Stimulated activated CD8-positive, alpha-beta memory T cell treated with anti-CD3 and anti-CD28 coated beads, Interleukin-15, amount 100 ng/mL, for 48 hours (primary cell): ENCODE results near the gene SLC22A4.

Experiments used
- DNase-seq, 2 donors: peaks; one replicate each; pipeline ENCODE4 v3.0.0-alpha.2; 2020; ENCODE audit warnings: low read depth in 2 of 2

Gene SLC22A4

DNA sequence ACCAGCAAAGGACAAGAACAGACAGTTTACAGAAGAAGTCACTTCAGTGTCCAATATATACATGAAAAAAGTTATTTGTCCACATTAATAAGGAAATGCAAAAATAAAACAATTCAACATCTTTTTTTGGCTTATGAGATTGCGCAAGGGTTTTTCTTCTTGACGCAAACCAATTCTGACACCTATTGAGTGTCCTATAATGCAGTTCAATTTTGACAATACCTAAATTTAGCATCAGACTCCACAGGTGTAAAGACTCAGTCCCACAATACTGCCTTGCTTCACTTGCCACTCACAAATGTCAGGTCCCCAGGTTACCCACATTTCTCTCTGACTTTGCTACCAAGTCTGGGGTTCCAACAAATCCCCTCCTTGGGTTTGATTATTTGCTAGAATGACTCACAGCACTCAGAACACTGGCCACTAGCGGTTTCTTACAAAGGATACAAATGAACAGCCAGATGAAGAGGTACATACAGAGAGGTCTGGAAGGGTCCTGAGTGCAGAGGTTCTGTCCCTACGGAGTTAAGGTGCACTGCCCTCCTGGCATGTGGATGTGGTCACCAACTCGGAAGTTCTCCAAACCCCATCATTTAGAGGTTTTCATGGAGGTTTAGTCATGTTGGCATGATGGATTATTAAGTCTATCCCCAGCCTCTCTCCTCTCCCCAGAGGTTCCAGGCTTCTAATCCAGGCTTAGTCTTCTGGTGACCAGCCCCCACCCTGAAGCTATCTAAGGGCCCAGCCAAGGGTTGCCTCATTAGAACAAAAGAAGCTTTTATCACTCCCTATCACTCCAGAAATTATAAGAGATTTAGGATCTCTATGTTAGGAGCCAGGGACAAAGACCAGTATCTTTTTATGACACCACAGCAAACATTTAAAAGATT is 48.3 kb downstream of the SLC22A4 start:
- no peak for DNase-seq

DNA sequence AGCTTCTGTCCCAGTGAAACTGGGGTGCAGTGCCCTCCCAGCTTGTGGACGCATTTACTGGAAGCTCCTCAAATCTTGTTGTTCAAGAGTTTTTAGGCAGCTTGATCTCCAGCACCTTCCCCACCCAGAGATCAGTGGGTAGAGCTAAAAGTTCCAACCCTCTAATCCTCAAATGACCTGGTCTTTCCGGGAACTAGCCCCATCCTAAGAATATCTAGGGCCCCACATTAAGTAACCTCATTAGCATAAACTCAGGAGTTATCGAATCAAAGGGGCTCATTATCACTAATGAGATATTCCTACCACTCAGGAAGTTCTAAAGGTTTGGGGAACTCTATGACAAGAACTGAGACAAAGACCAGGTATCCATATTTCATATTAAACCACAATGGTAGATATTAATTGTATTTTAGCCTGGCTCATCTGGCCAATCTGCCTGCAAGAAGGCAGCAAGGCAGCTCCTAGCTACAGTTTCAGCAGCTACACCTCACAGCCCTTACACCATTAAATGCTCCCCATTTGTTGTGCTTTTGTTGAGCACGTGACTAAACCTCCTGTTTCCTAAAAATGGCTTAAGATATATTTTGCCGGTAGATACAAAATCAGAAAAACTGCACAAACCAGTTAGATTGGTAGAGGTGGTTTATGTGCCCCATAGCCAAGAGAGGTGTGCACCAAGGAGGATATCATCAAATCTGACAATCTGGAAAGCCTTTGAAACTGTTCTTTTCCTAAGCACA is 50.8 kb downstream of the SLC22A4 start:
- DNase-seq = no peak

GRCh38 chr5:132353486-132353995 is 59.3 kb downstream of the SLC22A4 start:
- no peak for DNase-seq

- DNase-seq = no peak
These were observed 60.4 kb downstream of the SLC22A4 start for GRCh38 chr5:132354381-132355139.

- no peak for DNase-seq
These were observed 61.1 kb downstream of the SLC22A4 start for GRCh38 chr5:132355140-132355765.

DNA sequence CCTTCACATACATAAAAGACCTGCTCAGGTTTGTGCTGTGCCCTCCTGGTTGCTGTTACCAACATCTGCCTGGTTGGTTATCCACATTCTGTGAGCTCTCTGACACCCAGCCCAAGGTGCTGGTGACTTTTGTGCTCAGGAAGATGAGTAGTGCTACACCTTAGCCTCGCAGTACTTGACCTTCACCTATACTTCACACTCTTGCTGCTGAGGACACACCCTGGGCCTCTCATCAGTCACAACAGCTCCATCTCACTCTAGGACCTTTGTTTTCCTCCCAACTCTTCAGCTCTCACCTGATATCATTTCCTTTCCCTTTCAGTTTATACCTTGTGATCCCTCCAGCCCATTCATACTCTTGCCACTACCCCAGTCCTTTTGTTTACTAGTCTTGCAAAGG is 64.6 kb downstream of the SLC22A4 start:
- DNase-seq = no peak

- DNase-seq = no peak
These were observed 67.9 kb downstream of the SLC22A4 start for GRCh38 chr5:132362086-132362485.

- DNase-seq = no peak
These were observed 69.4 kb downstream of the SLC22A4 start for GRCh38 chr5:132363431-132364112.

DNA sequence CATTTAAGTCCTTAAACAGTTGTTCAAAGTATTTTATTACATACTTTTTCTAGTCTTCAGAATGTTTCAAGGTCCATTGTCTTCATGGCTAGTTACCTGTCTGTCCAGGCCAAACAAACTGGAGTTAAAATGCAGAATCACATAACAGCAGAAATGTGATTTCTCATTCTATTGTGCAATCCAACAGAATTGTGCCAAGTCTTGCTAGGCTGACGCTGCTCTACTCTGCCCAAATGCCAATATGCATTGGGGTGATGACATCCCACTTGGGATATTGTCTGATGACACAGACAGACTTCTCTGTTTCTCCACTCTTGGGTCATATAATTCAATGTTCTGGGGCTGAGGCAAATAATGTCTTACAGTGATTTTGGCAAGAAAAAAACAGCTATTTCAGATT is 70.1 kb downstream of the SLC22A4 start:
- DNase-seq = no peak

GRCh38 chr5:132365213-132365612 is 71.0 kb downstream of the SLC22A4 start:
- no peak for DNase-seq

DNA sequence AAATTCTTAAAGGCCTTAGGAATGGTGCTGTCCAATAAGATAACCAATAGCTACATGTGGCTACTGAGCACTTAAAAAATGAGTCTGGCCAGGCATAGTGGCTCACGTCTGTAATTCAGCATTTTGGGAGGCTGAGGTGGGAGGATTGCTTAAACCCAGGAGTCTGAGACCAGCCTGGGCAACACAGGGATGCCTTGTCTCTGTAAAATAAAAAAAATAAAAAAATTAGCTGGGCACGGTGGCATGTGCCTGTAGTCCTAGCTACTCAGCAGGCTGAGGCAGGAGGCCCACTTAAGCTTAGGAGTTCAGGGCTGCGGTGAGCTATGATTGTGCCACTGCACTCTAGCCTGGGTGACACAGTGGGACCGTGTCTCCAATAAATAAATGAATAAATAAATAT is 74.0 kb downstream of the SLC22A4 start:
- no peak for DNase-seq

- DNase-seq = no peak
These were observed 74.8 kb downstream of the SLC22A4 start for GRCh38 chr5:132369007-132369473.

DNA sequence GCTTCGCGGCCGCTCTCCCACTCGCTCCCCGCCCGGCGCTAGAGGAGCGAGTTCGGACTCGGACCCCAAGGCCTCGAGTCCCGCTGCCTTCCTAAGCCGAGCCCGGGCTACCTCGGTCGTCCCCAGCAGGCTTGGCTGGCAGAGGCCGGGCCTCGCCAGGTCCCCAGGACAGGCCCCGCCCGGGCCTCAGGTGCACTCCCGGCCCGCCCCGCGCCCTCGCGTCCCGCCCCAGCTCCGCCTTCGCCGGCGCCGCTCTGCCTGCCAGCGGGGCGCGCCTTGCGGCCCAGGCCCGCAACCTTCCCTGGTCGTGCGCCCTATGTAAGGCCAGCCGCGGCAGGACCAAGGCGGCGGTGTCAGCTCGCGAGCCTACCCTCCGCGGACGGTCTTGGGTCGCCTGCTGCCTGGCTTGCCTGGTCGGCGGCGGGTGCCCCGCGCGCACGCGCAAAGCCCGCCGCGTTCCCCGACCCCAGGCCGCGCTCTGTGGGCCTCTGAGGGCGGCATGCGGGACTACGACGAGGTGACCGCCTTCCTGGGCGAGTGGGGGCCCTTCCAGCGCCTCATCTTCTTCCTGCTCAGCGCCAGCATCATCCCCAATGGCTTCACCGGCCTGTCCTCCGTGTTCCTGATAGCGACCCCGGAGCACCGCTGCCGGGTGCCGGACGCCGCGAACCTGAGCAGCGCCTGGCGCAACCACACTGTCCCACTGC is 75.4 kb downstream of the SLC22A4 start, which contains the start of gene SLC22A5:
SLC22A5 (plus strand) TSS at position 237 of the 707 bp plus-strand sequence; CDS start at position 500, 263 bp downstream.
- peak; percentile 60 to 65 for DNase-seq

GRCh38 chr5:132370181-132370970 is 76.2 kb downstream of the SLC22A4 start:
- DNase-seq = no peak

DNA sequence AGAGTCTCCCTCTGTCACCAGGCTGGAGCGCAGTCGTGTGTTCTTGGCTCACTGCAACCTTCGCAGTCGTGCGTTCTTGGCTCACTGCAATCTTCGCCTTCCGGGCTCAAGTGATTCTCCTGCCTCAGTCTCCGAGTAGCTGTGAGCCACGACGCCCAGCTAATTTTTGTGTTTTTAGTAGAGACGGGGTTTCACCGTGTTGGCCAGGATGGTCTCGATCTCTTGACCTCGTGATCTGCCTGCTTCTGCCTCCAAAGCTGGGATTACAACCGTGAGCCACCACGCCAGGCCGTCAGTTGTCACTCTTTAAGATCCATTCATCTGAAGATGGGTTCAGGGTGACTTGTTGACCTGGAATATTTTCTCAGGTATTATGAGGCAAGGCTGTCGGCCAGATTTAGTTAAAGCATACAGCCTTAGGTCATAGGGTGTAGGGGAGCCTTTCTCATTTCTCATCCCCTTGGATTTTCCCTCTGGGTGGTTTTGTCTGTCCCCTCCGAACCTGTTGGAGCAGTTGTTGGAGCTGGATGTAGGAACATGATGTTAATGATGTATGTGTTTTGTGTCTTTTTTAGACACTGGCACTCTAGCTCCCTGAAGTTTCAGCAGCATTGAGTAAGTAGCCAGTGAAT is 76.9 kb downstream of the SLC22A4 start:
- DNase-seq = no peak

- DNase-seq = no peak
These were observed 77.4 kb downstream of the SLC22A4 start for GRCh38 chr5:132371603-132371994.

DNA sequence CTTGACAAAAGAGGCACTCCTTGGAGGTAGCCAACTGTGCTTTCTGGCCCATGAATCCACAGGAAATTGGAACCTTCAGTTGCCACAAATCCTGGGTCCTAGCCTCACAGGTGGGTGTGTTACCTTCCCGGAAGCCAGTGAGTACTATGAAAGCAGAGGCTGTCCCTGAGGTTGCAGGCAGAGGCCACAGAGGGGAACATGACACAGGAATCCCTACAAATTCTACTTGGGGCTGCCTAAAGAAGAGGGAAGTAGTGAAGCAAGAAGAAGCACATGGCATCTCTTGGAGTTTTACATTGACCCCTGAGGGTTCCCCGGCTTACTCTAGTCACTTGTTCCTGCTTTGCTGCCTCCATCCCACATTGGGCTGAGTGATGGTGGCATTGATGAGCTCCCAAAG is 77.9 kb downstream of the SLC22A4 start:
- no peak for DNase-seq

DNA sequence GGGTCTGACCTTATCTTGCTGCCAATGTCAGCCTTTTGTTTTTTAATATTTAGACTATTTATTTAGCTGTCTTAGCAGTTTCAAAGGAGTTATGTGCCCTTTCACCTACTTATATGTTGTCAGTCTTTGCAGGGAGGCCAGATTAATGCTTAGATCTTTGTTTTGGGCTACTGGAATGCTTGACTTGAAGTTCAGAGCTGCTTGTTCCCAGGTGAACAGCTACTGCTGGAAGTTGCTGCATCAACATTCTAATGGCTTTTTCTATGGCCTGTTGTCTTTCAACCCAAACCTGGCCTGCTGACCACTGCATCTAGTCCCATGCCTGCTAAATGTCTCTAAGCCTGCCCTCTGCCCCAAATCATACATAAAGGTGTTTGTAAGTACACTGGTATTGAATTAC is 78.3 kb downstream of the SLC22A4 start:
- DNase-seq = no peak

GRCh38 chr5:132375957-132376356 is 81.8 kb downstream of the SLC22A4 start:
- no peak for DNase-seq
